HG03103 (cell line): ENCODE data around the gene FBXW8.

ENCODE experiments used
- ATAC-seq: cut with Tn5 transposase; IDR thresholded peaks from one replicate; pipeline ENCODE4 v1.9.1; 2021; ENCODE audit warnings: low read depth; ENCODE audit not compliant: unreplicated experiment

The FBXW8 gene

GRCh38 chr12:117069101-117069797, 158.5 kb downstream of the FBXW8 start:
- ATAC-seq = no peak

- ATAC-seq = no peak
Observed at GRCh38 chr12:117069926-117070900, 159.5 kb downstream of the FBXW8 start.

GRCh38 chr12:117071009-117071408, 160.3 kb downstream of the FBXW8 start:
- ATAC-seq = no peak

GRCh38 chr12:117072106-117072505, 161.4 kb downstream of the FBXW8 start:
- ATAC-seq = no peak

- no peak for ATAC-seq
Observed at GRCh38 chr12:117072736-117073490, 162.2 kb downstream of the FBXW8 start.

GRCh38 chr12:117073611-117074010, 162.9 kb downstream of the FBXW8 start:
- no peak for ATAC-seq

- no peak for ATAC-seq
Observed at GRCh38 chr12:117076410-117077372, 165.9 kb downstream of the FBXW8 start.

GRCh38 chr12:117079487-117079886, 168.7 kb downstream of the FBXW8 start:
- ATAC-seq = no peak

GRCh38 chr12:117080661-117081144, 170.0 kb downstream of the FBXW8 start:
- no peak for ATAC-seq
